GM03348 (cell line): ENCODE data around the gene ZNF578.
A peak's percentile ranks its signal among the peaks of the same experiment; 100 is the strongest.
"Not testable (repeated sequence)": the region's sequence is repeated elsewhere in the genome, so short reads cannot be mapped to it uniquely, and the experiment has no call there.

Experiments
- DNase-seq: peaks from one replicate; pipeline ENCODE4 v3.0.0; 2012; ENCODE audit warnings: low spot score

ZNF578 gene

DNA sequence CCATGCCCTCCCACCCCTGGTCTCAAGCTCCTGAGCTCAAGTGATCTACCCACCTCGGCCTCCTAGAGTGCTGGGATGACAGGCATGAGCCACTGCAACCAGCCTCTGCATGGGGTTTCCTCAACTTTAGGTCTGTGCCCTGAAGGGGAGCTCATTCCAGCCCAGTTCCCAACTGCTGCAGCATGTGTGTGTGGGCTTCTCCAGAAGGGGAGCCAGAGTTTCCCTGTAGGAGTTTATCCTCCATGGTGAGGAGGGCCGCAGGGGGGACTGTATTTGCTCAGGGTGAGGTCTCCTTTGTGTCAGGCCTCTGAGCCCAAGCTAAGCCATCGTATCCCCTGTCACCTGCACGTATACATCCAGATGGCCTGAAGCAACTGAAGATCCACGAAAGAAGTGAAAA lies 62.8 kb downstream of the ZNF578 start:
- DNase-seq: no peak

DNA sequence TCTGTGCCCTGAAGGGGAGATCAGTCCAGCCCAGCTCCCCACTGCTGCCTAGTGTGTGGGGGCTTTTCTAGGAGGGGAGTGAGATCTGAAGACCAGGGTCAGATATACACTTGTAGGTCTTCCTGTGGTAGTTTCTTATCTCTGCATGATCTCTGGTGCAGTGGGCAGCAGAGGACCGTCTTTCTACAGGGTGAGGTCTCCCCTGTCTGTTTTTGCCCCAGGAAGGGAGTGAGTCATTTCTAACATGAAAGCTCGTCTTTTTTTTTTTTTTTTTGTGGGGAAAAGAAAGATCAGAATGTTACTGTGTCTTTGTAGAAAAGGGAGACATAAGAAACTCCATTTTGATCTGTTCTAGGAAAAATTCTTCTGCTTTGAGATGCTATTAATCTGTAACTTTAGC lies 65.3 kb downstream of the ZNF578 start:
- DNase-seq: no peak

DNA sequence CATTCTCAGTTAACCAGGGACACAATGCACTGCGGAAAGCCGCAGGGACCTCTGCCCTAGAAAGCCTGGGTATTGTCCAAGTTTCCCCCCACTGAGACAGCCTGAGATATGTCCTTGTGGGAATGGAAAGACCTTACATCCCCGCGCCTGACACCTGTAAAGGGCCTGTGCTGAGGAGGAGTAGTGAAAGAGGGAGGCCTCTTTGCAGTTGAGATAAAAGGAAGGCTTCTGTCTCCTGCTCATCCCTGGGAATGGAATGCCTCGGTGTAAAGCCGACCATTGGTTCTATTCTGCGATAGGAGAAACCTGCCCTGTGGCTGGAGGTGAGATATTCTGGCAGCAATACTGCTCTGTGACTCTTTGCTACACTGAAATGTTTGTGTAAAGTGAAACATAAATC lies 65.8 kb downstream of the ZNF578 start:
- DNase-seq: not testable (repeated sequence)

DNA sequence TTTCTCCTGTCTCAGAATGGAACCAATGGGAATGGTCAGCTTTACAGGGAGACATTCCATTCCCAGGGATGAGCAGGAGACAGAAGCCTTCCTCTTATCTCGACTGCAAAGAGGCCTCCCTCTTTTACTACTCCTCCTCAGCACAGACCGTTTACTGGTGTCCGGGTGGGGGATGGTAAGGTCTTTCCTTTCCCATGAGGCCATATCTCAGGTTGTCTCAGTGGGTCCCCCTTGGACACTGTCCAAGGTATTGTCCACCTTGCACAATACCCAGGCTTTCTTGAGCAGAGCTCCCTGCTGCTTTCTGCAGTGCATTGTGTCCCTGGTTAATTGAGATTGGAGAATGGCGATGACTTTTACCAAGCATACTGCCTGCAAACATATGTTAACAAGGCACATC lies 66.7 kb downstream of the ZNF578 start:
- DNase-seq: no peak

DNA sequence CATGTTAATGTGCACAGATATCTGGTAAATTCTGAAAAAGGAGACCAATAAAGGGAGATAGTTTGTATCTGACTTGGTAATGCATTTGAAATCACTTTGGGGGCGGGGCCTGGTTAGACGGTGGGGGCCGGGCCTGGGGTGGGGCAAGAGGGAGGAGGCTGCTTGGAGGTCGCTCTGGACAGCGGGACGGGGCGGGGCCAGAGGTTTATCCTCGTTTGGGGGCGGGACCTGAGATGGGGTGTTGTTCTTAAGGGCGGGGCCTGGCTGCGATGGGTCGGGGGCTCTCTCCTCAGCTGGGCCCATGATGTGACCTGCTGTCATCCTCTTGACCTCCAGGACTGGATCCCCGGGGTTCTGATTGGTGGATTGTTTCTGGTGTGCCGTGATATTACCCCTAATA lies 69.2 kb downstream of the ZNF578 start:
- no peak for DNase-seq

DNA sequence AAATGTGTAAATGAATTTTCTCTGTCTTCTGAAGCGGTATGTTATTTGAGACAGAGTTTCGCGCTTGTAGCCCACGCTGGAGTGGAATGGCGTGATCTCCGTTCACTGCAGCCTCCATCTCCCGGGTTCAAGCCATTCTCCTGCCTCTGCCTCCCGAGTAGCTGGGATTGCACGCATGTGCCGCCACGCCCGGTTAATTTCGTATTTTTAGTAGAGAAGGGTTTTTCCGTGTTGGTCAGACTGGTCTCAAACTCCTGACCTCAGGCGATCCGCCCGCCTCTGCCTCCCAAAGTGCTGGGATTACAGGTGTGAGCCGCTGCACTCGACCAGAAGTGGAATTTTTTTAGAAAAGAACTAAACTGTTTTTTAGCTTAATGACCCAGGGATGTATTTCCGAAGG lies 70.7 kb downstream of the ZNF578 start:
- no peak for DNase-seq

DNA sequence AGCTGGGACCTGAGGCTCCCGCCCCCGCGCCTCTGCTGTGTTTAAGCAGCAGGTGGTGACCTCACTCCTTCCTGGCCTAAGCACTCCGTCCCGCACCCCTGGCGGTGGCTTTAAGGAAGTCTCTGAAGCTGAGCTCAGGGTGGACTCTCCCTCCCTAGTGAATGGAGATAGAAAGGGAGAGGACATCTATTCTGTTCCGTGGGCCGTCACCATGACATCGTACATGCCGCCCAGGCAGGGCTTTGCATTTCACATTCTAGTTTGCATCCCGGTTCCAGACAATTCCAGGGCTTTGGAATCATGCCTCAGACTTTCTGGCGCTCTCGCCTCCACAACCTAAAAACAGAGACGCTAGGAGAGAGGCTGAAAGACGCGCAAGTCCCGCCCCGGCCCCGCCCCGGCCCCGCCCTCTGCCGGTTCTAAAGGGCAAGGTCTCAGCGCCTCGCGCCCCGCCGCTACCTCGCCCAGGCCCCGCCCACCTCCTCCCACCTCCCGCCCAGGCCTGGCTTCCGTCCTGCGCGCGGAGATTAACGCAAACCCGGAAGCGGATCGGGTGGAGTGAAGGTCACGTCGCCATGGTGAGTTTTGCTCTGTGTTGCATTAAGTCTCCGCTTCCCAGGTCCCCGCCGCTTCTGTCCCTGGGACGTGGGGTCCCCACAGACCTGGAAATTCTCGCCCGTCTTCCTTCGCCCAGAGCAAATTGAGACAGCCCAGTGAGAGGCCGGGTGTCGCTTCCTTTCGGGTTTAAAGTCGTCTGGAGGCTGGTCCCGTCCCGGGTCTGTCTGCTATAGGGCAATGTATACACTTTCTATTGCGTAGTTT lies 74.0 kb downstream of the ZNF578 start, which contains the start of gene ZNF808:
Gene ZNF808, plus strand, starts transcription at position 535 of the 822 bp plus-strand sequence. CDS start 15,617 bp downstream, outside the sequence.
- DNase-seq: peak; percentile 95

DNA sequence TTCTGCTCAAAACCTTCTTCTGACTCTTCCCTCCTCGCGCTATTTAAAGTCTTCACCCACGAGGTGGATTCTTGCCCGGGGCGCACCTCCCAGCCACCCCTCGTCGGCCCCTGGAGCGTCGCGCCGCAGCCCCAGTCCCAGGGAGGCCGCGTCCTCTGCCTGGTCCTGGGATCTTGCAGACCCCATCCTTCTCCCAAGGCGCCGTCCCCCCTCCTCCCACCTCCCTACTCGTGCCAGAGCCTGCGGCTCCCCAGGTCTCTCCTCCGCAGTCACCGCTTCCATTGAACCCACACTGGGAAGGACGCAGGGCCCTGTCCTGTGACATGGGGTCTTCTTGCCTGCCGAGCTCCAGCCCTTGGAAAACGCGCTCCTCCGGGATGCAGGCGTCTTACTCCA lies 74.6 kb downstream of the ZNF578 start:
- peak; percentile 37 for DNase-seq

DNA sequence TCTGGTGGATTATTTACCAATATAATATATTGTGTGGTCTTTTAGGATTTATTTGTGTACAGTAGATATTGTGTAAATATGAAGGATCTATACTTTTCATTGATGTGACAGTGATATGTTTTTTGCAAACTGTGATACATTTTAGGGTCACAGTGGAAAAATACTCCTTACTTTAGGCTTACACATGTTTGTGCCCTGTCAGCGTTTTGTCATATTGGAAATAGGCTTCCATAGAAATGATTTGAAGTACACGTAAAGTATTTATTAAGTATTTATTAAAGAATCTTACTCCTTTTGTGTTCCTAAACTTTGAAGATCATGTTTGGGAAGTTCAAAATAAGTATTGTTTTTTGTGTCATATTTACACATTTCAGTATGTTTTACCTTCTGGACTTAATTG lies 79.1 kb downstream of the ZNF578 start:
- no peak for DNase-seq

DNA sequence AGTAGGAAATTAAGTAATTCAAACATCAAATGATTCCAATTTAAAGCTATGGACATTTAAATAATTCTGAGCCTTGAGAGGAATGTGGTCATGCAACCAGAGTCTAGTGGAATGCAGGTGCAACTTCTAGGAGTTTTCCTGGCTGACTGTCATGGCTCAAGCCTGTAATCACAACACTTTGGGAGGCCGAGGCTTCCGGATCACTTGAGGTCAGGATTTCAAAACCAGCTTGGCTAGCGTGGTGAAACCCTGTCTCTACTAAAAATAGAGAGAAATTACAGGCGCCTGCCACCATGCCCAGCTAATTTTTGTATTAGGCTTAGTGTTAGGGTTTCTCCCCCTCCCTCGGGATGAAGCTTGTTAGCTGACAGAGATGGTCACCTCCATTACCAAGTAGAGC lies 80.5 kb downstream of the ZNF578 start:
- no peak for DNase-seq

DNA sequence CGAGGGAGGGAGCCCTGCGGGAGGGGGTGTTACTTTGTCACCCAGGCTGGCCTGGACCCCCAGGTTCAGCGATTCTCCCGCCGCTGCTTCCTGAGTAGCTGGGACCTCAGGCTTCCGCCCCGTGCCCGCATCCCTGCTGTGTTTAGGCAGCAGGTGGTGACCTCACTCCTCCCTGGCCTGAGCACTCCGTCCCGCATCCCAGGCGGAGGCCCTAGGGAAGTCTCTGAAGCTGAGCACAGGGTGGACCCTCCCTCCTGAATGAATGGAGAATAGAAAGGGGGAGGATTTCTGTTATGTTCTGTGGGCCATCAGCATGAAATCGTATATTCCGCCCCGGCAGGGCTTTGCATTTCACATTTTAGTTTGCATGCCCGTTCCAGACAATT lies 82.0 kb downstream of the ZNF578 start:
- DNase-seq: not testable (repeated sequence)

DNA sequence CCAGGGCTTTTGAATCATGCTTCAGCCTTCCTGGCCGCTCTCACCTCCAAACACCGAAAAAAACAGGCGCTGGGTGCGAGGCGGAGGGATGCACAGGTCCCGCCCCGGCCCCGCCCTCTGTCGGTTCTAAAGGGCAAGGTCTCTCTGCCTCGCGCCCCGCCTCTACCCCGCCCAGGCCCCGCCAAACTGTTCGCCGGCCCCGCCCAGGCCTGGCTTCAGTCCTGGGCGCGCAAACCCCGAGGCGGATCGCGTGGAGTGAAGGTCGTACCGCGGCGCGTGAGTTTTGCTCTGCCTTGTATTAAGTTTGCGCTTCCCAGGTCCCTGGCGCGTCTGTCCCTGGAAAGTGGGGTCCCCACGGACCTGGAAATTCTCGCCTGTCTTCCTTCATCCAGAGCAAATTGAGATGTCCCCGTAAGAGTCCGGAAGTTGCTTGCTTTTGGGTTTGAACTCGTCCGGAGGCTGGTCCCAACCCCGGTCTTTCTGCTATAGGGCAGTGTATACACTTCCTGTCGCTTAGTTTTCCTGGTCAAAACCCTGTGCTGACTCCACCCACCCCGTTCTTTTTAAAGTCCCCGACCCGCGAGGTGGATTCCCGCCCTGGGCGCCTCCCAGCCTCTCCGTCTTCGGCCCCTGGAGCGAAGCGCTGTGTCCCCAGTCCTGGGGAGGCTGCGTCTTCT lies 82.6 kb downstream of the ZNF578 start:
- peak; percentile 94 for DNase-seq

DNA sequence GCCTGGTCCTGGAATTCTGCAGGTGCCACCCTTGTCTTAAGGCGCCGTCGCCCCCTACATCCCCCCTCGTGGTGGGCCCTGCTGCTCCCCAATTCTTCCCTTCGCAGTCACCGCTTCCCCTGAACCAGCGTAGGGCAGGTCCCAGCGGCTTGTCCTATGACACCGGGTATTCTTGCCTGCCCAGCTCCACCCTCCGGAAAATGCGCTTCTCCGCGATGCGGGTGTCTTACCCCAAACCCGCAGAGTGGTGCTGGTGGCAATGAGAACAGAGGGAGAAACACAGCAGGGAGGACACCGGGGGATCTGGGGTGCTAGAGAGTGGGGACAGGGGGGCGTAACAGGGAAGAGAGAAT lies 83.1 kb downstream of the ZNF578 start:
- no peak for DNase-seq

DNA sequence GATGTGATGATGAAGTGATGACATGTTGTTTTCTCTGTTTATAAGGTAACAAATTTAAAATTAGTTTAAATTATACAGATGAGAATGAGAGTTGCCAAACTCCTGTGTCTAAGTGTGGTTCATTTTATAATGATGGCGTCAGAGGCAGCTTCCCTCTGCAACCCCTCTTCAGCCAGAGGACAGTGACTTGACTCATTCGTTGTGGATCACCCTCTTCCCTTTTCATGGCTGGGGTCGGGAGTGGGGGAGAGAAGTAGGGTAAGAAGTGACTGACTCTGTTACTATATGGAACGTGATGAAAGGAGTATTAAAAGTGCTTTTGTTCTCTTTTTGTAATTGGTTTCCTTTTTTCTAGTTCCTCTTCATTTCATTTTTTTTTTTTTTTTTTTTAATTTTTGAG lies 85.5 kb downstream of the ZNF578 start:
- DNase-seq: not testable (repeated sequence)

DNA sequence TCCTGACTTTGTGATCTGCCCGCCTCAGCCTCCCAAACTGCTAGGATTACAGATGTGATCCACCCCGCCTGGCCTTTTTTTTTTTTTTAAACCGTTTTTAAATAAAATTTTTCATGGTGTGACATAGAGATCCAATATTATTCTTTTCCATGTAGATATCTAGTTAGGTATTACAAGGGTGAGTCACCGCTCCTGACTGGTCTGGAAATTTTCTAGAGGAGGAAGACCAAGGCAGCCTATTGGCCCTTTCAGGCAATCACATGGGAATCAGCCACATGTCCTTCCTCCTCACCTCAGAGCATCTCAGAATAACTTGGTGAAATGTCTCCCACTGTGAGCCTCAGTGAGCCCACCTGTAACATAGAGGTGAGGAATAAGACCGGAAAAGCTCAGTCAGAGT lies 87.8 kb downstream of the ZNF578 start:
- DNase-seq: not testable (repeated sequence)

DNA sequence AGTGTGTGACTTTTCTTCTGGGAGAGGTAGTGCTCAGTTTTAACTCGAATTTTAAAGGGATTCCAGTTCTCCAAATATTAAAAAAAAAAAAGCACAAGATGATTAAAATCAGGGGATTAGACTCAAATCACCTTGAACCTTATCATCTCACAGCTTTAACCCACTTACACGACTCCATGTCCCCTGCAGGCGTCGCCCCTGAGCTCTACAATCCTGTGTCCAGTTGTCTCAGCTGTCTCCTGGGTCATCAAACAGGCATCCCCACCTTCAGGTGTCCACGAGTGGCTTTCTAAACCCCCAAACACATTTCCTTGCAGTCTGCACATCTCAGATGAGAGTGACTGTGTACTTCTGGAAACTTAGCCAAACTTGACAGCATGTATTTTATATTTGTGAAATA lies 88.3 kb downstream of the ZNF578 start:
- no peak for DNase-seq

DNA sequence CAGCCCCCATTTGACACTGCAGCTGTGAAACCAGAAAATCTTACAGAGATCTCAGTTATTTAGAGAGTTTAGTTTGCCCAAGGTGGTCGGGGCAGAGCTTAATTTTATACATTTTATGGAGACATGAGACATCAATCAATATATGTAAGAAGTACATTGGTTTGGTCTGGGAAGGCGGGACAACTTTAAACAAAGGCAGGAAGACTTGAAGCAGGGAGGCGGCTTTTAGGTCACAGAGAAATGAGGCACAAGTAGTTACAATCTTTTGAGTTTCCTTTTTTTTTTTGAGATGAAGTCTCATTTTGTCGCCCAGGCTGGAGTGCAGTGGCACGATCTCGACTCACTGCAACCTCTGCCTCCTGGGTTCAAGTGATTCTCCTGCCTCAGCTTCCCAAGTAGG lies 89.2 kb downstream of the ZNF578 start:
- DNase-seq: not testable (repeated sequence)

DNA sequence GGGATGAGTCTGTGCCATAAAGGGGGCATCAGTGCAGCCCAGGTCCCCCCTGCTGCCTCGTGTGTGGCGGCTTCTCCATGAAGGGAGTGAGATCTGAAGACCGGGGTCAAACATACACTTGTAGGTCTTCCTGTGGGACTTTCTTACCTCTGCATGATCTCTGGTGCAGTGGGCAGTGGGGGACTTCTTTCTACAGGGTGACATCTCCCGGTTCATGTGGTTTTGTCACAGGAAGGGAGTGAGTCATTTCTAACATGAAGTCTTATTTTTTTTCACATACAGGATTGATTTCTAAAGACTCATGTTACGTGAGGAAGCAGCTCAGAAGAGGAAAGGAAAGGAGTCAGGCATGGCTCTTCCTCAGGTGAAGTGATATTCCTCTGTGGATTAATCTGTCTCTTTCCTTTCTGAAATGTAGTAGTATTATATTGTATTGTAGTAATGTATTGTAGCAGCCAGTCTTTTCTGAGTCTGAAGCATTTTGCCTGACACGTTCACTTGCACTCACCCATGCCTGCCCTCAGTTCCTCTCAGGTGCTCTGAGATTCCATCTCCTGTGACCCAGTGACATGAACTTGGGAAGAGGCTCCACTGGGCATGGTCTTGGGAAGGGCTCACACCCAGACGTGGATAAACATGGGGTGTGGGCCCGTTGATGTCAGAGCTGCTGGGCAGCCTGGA lies 89.8 kb downstream of the ZNF578 start:
- DNase-seq: no peak

DNA sequence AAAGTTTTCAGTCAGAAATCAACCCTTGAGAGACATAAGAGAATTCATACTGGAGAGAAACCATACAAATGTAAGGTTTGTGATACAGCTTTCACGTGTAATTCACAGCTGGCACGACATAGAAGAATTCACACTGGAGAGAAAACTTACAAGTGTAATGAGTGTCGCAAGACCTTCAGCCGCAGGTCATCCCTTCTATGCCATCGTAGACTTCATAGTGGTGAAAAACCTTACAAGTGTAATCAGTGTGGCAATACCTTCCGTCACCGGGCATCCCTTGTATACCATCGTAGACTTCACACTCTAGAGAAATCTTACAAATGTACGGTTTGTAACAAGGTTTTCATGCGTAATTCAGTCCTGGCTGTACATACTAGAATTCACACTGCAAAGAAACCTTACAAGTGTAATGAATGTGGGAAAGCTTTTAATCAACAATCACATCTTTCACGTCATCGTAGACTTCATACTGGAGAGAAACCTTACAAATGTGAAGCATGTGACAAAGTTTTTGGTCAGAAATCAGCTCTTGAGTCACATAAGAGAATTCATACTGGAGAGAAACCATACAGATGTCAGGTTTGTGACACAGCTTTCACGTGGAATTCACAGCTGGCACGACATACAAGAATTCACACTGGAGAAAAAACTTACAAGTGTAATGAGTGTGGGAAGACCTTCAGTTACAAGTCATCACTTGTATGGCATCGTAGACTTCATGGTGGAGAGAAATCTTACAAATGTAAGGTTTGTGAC lies 101.0 kb downstream of the ZNF578 start:
- DNase-seq: no peak

DNA sequence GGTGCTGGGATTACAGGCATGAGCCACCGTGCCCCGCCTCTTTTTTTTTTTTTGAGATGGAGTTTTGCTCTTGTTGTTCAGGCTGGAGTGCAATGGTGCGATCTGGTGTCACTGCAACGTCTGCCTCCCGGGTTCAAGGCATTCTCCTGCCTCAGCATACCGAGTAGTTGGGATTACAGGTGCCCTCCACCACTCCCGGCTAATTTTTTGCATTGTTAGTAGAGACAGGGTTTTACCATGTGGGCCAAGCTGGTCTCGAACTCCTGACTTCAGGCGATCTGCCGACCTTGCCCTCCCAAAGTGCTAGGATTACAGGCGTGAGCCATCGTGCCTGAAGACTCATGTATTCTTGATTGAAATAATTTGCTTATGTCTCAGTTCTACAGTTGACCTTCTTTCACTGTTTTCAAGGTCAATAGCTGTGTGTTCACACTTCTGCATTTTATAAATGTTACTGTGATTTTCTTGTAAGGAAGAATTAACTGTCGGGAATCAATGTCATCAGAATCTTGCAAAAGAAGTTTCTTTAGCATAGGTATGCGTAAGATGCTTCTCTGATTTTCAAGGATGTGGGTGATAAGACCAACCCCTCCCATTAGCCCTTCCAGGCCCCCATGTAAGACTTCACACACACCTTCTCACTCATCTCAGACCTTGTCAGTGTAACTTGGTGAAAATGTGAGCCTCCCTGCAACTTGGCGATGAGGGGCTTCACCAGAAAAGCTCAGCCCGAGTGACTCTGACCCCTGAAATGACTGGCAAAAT lies 104.1 kb downstream of the ZNF578 start:
- DNase-seq: no peak

DNA sequence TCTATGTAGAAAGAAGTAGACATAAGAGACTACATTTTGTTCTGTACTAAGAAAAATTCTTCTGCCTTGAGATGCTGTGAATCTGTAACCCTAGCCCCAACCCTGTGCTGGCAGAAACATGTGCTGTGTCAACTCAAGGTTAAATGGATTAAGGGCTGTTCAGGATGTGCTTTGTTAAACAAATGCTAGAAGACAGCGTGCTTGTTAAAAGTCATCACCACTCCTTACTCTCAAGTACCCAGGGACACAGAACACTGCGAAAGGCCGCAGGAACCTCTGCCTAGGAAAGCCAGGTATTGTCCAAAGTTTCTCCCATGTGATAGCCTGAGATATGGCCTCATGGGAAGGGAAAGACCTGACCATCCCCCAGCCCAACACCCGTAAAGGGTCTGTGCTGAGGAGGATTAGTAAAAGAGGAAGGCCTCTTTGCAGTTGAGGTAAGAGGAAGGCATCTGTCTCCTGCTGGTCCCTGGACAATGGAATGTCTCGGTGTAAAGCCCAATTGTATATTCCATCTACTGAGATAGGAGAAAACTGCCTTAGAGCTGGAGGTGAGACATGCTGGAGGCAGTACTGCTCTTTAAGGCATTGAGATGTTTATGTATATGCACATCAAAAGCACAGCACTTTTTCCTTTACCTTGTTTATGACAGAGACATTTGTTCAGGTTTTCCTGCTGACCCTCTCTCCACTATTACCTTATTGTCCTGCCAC lies 105.5 kb downstream of the ZNF578 start:
- not testable (repeated sequence) for DNase-seq
